Mammary epithelial cell (primary cell): ENCODE results near the gene AGO3.

Source experiments
- CTCF ChIP-seq, 2 donors: IDR thresholded peaks in 1 of 2; conservative IDR thresholded peaks in 1 of 2; 2 replicates each; pipeline ENCODE4 v1.5.1; 2011 to 2012; ENCODE audit warnings: inconsistent platforms in 2 of 2, low read length in 2 of 2, mild to moderate bottlenecking in 2 of 2, control low read depth in 1 of 2, low read depth in 1 of 2; ENCODE audit not compliant: insufficient read depth in 1 of 2; ENCODE audit errors: extremely low read depth in 1 of 2
- EZH2 ChIP-seq: IDR thresholded peaks from 2 replicates; pipeline ENCODE4 v1.6.1; 2012; ENCODE audit warnings: low read length, inconsistent platforms, borderline replicate concordance

DNA sequence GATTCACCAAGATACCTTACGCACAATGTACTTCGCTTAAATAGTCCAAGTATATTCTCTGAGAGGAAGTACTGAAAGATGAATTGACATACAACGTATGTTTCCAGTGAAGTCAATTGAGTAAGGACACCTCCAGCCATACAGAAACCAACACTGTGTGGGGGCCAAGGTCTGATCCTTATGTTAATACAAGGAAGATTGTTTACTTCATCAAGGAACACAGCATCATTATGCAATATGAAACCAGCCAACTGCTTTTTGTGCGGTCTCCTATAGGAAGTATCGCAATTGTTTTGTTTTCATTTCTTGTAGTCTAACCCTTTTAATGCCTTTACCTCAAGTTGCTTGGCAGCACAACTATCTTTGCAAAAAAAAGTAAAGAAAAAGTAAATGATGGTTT lies 124.8 kb downstream of the AGO3 start:
- TF ChIP-seq CTCF (conservative IDR thresholded peaks at IDR 0.05 in 1 of 2, IDR thresholded peaks at IDR 0.05 in 1 of 2; ENCODE audit: extremely low read depth in 1 of 2, insufficient read depth in 1 of 2, low read depth in 1 of 2, low read length in 2 of 2) (no peak), EZH2 (no peak)
